Amniotic stem cell (primary cell): ENCODE data around the gene MIB1.
"Not testable (repeated sequence)": the region's sequence is repeated elsewhere in the genome, so short reads cannot be mapped to it uniquely, and the experiment has no call there.

Experiments
- DNase-seq: peaks from one replicate; lab custom pipeline; 2025; lab: John Stamatoyannopoulos, UW

MIB1 gene

DNA sequence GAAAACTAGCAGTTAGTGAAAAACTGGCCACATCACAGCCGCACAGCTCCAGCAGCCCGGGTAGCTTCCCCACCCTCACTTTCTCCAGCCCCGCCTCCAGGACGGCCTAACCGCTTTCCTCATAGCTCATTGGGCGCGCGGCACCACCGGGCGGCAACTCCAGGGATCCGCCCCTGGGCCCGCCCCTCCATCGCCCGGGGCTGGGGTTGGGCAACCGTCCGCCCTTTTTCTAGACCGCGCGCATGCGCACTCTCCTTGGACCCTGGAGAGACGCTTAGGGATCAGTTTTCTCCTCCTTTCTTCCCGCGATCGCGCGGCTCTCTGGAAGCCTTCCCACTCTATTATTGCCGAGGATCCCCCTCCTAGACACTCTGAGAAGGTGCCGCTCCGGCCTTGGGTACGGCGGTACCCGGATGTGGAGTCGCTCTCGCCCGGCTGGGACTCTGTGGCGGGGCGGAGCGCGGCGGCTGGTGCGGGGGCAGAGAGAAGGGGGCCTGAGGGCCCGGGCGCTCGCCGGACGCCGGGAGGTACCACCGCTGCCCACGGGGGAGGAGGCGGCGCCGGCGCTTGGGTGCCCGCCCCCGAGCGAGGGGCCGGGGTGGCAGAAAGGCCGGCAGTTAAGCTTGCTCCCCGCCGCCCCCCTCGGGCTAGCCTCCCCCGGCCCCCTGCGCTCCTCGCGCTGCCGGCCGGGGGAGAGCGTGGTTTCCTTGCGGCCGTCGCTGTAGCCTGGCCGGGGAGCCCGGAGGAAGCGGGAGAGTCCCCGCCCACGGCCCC lies at the start of gene MIB1:
TSS of gene MIB1 (plus strand) at position 255 of the 774 bp plus-strand sequence. CDS start 792 bp downstream, outside the sequence.
- peak; percentile 97 for DNase-seq

DNA sequence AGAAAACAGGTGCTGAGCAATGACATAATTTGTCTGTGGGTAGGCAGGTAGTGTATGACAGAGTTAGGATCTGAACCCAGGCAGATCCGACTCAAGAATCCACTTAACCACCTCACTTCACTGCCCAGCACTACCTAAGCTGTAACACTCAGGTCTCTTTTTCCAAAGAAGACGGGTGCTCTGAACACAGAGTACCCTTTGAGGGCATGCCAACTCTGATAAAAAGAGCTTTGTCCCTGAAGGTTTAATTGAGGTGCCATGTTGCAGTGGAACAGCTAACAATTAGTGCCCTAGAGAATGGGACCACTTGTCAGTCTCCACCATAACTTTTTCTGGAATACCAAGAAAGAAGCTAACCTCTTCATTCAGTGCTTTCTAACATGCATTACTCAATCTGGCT lies 47.3 kb upstream of the MIB1 start:
- no peak for DNase-seq

DNA sequence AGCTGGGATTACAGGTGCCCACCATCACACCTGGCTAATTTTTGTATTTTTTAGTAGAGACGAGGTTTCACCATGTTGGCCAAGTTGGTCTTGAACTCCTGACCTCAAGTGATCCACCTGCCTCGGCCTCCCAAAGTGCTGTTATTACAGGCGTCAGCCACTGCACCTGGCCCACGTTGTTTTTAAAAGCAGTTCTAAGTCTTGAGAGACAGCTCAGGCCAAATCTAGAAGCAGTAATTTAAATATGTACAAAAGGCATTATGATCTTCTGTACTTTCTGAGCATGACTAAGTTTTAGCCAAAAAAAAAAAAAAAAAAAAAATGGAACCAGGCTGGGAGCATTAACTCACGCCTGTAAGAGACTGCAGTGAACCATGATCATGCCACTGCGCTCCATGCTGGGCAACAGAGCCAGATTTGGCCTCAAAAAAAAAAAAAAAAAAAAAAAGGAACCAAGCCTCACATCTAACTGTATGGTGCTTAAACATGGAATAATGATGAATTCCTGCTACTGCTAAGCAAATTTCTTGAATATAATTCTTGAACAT lies 40.0 kb upstream of the MIB1 start:
- no peak for DNase-seq

DNA sequence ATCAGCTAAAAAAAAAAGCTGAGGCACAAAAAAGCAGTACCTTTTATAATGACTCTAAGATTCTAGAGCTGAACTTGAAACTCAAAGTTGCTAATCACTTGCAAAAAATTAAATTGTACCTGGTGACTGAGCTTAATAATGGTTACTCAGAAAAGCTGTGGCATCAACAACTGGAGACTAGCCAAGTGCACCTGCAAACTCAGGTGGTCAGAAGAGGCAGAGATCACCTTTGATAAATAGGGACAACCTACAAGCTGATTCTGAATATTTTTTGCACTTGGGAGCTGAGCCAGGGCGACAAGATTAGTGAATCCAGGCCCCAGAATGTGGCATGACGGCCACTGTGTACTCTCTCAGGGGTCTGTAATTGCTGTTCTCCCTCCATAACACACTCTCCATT lies 39.0 kb upstream of the MIB1 start:
- no peak for DNase-seq

GRCh38 chr18:21702602-21703001 lies 38.0 kb upstream of the MIB1 start:
- DNase-seq: no peak

- DNase-seq: no peak
Observed at GRCh38 chr18:21703241-21703820, 37.3 kb upstream of the MIB1 start.

DNA sequence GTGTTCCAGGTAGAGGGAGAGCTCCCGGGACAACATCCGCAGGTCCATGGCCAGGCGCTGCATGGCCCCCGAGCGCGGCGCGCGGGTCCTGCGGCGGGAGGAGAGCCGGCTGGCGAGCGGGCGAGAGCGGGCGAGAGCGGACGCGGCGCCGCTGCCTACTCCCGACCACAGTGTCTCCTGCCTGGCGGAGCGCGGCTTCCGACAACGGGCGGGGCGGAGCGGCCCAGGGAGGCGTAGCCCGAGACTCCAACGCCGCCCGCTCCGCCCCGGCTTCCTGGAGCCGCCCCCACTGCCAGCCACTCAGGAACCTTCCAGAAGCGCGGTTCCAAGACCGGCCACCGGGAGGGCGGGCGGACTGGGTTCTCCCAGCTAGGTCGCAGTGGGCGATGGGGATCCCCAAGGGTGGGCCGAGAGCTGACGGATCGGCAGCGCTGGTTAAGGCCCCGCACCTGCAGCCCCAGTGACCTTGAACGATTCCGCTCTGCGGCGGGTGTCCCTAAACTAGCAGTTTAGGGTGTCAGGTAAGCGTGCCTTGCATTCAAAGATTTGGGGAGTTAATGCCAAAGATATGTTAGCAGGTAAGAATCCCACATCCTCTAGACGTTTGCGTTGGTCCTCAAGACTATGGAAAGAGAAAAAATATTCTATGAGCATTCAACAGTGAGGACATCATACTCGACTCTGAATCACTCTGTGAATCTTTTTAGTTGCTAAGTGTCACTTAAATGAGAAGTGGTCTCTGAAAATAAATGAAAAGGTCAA lies 35.8 kb upstream of the MIB1 start, which contains the start of gene ABHD3:
TSS of gene ABHD3 (minus strand) at position 172 of the 762 bp plus-strand sequence. CDS start at position 63, 109 bp downstream.
- DNase-seq: peak; percentile 89

DNA sequence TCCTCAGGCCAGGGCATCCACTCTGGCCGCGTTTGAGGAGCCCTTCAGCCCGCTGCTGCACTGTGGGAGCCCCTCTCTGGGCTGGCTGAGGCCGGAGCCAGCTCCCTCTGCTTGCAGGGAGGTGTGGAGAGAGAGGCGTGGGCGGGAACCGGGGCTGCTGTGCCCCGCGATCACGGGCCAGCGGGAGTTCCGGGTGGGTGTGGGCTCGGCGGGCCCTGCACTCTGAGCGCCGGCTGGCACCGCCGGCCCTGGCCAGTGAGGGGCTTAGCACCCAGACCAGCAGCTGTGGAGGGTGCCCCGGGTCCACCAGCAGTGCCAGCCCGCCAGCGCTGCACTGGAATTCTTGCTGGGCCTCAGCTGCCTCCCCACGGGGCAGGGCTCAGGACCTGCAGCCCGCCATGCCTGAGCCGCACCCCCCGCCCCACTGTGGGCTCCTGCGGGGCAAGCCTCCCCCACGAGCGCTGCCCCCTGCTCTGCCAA lies 34.2 kb upstream of the MIB1 start:
- DNase-seq: no peak

DNA sequence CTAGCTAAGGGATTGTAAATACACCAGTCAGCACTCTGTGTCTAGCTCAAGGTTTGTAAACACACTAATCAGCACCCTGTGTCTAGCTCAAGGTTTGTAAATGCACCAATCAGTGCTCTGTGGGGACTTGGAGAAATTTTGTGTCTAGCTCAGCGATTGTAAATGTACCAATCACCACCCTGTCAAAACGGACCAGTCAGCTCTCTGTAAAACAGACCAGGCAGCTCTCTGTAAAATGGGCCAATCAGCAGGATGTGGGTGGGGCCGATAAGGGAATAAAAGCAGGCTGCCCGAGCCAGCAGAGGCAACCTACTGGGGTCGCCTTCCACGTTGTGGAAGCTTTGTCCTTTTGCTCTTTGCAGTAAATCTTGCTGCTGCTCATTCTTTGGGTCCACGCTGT lies 33.5 kb upstream of the MIB1 start:
- not testable (repeated sequence) for DNase-seq

DNA sequence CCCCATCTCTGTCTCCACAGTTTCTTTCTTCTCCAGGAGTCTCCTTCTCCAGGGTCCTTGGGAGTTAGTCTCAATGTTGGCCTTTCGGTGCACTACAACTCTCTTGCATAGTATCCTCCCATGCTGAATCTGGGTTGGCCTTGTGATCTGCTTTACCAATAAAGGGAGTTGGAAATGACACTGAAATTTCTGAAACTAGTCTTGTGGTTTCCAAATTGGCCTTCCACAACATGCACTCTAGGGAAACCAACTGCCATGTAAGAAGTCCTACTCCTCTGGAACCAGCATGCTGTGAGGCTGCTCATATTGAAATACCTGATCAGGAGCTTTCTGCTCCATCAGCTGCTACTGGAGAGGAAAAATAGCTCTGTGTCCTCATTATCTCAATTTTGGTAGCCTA lies 26.1 kb upstream of the MIB1 start:
- no peak for DNase-seq

- no peak for DNase-seq
Observed at GRCh38 chr18:21722687-21723086, 17.9 kb upstream of the MIB1 start.

GRCh38 chr18:21725201-21725600 lies 15.4 kb upstream of the MIB1 start:
- no peak for DNase-seq

- DNase-seq: no peak
Observed at GRCh38 chr18:21727702-21728101, 12.9 kb upstream of the MIB1 start.

DNA sequence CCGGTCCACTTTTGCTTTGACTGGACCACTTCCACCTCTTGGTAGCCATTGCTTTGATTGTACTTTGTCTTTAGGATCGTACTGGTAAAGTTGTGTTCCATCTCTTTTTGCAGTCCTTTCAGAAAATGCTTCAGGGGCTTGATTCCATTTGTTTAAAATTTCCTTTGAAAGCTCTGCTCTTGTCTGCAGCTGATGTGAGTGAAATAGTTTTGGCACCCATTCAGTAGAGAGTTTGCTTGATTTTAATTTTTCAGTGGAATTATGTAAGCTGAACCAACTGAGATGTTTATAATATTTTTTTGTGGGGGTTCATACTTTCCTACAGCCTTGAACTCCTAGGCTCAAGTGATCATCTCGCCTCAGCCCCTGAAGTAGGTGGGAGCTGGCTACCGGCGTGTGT lies 7.6 kb upstream of the MIB1 start:
- DNase-seq: no peak

- no peak for DNase-seq
Observed at GRCh38 chr18:21735452-21736015, 5.1 kb upstream of the MIB1 start.

DNA sequence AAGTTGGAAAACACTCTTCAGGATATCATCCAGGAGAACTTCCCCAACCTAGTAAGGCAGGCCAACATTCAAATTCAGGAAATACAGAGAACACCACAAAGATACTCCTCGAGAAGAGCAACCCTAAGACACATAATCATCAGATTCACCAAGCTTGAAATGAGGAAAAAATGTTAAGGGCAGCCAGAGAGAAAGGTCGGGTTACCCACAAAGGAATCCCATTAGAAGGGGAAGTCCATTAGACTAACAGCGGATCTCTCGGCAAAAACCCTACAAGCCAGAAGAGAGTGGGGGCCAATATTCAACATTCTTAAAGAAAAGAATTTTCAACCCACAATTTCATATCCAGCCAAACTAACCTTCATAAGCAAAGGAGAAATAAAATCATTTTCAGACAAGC lies 3.7 kb upstream of the MIB1 start:
- DNase-seq: not testable (repeated sequence)

DNA sequence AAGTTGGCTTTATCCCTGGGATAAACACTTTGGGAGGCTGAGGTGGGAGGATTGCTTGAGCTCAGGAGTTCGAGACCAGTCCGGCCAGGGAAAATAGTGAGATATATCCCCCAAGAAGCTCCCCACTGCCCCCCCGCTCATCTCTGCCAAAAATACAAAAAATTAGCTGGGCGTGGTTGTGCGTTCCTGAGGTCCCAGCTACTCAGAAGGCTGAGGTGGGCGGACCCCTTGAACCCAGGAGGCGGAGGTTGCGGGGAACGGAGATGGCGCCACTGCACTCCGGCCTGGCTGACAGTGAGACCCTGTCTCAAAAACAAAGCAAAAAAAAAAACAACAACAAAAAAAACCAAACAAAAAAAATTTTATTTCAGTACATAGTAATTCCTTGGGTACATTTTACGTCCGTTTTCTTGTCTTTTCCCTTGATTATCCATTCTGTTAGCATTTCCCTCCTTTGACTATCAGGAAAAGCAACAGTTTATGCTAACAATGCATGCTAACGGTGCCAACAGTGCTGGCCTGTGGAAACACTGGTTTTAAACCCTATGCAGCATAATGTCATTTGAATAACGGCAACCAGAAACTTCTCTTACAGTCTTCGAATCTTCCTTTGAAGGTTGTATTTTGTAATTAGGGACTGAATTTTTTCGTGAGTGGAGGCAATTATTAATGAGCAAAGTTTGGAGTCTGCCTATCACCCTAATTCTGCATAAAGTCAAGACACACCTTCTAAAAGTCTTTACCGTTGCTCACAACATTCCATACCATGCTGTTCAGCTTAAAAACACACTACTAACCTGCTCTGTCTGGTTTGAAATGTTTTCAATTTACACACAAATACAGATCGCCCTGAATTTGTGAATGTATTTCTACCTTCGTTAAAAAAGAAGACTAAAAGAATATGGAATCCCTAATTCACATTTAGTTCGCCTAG lies 721 bp upstream of the MIB1 start:
- no peak for DNase-seq

DNA sequence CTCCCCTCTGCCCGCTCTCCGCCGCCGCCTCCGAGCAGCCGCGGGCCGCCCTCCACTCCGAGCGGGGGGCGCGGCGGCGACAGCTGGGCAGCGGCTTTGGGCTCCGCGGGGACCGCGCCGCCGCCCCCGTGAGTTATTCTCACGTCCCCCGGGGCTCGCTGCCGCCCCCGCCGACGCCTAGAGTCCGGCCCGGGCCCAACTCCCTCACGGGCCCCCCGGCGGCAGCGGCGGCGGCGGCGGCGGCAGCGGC lies 645 bp downstream of the MIB1 start:
- peak; percentile 33 for DNase-seq

DNA sequence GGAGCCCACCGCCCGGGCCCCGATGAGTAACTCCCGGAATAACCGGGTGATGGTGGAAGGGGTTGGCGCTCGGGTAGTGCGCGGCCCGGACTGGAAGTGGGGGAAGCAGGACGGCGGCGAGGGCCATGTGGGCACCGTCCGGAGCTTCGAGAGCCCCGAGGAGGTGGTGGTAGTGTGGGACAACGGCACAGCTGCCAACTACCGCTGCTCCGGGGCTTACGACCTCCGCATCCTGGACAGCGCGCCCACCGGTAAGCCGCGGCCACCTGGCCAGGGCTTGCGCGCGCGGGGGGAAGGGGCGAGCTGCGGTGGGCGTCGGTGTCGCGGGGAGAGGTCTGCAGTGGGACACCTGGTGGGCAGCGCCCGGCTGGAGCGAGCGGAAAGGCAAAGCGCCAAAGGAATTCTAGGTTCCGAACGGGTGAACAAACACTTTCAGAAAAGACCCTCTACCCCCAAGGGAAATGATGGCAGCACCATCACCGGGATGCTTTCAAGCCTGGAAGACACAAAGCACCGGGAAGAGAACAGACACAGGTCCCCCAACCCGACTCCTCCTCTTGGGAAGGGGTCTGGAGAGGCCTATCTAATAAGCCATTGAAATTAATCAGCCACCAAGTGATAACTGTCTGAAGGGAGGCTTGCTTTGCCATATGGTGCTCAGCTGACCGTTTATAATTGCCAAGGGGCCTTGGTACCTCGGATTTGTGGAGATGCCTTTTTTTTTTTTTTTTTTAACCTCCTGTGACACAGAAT lies 1.1 kb downstream of the MIB1 start:
- no peak for DNase-seq

- no peak for DNase-seq
Observed at GRCh38 chr18:21742315-21742687, 1.7 kb downstream of the MIB1 start.
